HG02870 (cell line): Measurements from ENCODE around the gene LAMA5.

Experiments
- ATAC-seq: cut with Tn5 transposase; IDR thresholded peaks from one replicate; pipeline ENCODE4 v1.9.1; 2021; ENCODE audit warnings: mild to moderate bottlenecking, moderate library complexity; ENCODE audit not compliant: unreplicated experiment

Gene LAMA5

DNA sequence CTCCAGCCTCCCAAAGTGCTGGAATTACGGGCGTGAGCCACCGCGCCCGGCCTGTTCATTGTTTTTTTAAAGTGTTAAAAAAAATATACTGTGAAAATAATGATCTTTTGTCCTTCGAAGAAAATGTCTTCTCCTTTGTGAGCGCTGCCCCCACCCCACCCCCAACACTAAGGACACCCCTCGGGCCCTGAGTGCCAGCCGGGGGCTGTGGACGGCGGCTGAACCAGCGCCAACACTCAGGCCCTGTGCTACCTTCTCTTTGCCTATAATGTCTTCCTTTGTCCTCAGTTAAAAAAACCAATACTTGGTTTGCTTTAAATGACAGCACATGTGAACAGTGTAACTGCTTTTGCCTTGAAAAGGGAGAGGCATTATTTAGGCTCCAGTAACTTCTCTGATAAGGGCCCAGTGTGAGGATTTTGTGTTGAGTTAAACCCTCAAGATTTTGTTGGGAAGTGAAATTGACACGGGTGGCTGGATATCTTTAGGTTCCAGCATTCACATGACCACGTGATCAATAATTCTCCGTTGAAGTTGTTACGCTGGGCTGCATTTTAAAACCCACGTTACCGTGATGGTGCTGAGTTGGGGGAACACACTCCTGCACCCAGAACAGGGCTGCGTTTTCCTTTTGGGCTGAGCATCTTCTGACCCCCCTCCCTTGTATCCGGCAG lies 73.9 kb downstream of the LAMA5 start:
- no peak for ATAC-seq

DNA sequence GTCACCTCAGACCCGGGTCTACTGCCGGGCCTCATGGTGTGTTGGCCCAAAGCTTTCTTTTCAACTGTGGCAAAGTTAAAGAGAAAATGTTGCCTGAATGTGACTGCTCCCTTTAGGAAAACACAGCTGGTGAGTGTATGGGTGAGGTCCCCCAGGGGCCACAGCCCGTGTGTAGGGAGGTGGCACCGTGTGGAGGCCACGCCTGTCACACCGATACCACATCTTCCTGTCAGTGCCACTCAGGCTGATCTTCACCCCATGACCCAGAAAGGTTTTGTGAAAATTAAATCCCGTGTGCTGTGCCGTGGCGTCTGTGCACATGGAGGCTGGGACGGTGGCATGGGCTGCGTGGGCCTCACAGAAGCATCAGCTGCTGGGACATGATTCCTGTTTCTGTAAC lies 75.0 kb downstream of the LAMA5 start:
- ATAC-seq = no peak

DNA sequence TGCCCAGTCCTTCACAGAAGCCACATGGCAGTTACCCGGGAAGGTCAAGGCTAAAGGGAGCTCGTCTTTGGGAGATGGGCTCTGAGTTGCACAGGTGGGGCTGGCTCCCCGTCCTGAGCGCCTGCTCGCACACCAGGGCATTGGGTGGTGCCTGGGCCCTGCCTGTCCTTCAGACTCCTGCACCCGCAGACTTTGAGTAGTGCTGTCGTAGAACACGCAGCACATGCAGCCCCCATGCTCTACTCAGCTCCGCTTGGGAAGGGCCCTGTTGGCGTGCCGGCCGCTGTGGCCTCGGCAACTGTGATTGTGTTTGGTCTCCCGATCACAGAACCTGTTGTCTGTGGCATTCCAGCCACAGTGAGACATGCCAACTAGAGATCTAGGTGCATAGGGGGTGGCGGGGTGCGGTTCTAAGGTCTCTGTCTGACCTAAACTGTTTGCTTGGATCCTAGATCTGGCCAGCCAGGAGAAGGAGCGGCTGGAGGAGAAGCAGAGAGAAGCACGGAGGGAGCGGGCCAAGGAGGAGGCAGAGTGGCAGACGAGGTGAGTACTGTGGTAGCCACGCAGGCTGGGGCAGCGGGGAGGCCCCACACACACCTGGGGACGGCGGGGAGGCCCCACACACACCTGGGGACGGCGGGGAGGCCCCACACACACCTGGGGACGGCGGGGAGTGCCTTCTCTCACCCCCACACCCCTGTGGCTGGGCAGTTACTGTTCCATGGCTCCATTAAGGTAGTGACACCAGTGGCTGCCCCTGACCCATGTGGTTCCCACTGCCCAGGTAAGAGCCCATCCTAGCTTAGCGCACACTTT lies 75.7 kb downstream of the LAMA5 start:
- ATAC-seq = no peak

DNA sequence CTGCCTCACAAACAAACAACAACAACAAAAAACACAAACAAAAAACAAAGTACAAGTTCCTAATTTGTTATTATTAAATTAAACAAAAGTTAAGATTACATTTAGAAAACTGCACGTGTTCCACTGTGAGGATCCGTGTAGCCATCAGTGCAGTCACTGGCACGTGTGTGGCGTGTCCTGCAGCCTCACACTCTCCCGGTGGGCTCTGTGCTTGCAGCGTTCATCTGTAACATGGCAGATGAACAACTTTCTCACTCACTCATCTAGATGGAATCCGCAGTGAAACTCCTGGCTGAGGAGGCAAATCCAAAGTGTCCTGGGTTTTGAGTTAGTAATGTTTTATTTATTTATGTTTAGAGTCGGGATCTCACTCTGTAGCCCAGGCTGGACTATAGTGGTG lies 77.2 kb downstream of the LAMA5 start:
- no peak for ATAC-seq

GRCh38 chr20:62289131-62289530 lies 78.0 kb downstream of the LAMA5 start:
- ATAC-seq = no peak

DNA sequence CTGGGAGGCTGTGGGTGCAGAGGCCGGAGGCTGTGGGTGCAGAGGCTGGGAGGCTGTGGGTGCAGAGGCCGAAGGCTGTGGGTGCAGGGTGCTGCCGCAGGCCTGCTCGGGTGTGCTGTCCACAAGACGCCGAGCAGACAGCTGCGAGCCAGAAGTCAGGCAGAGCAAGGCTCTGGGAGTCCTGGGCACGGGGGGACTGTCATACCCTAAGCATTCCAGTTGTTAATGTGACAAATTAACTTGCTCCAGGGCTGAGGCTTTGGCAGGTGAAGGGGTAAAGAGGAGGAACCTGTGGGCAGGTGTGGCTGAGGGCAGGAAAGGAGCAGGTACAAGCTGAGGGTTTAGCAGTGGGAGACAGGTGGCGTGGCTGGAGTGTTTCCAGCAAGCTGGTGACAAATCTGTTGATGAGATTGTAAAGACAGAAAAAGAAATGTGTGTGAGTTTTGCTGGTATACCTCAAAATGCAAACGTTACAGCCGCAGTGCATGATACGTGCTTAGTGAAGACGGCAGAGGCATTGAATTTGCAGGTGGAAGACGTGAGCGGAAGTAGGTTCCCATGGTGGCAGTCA lies 78.5 kb downstream of the LAMA5 start:
- ATAC-seq = no peak

GRCh38 chr20:62287759-62288534 lies 79.2 kb downstream of the LAMA5 start:
- no peak for ATAC-seq

- ATAC-seq = no peak
These were observed 80.0 kb downstream of the LAMA5 start for GRCh38 chr20:62287129-62287528.

DNA sequence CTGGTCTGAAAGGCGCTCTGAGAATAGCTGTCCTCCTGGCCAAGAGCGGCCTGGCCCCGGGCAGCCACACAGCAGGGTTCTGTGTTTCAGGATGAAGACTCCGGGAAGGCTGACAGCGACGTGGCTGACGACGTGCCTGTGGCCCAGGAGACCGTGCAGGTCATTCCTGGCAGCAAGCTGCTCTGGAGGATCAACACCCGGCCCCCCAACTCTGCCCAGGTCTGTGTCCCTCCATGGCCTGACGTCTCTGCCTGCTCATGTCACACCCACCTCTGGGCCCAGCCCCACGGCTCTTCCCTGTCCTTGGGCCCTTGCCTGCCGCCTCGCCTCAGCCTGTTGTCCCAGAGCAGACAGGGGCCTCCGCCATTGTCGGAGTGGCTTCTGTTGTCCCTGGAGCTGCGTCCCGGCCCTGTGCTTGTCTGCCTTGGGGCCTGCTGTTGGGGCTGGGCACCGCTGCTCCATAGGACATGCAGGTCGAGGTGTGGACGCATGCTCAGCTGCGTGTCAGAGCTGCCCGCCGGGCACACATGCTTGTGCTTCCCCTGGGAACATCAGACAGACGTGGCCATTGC lies 80.5 kb downstream of the LAMA5 start:
- ATAC-seq = no peak

GRCh38 chr20:62285722-62286121 lies 81.4 kb downstream of the LAMA5 start:
- no peak for ATAC-seq

- no peak for ATAC-seq
These were observed 82.0 kb downstream of the LAMA5 start for GRCh38 chr20:62285151-62285550.

DNA sequence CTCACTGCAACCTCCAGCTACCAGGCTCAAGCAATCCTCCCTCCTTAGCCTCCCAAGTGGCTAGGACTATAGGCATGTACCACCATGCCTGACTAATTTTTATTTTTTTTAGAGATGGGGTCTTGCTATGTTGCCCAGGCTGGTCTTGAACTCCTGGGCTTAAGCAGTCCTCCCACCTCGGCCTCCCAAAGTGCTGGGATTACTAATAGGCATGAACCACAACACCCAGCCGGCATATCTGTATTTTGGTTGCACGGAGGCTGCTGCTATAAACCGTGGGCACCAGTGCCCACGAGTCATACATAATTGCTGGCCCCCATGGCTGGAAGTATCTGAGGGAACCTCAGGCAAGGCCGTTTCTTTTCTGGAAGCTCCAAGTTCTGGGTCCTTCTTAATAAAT lies 82.7 kb downstream of the LAMA5 start:
- ATAC-seq = no peak

DNA sequence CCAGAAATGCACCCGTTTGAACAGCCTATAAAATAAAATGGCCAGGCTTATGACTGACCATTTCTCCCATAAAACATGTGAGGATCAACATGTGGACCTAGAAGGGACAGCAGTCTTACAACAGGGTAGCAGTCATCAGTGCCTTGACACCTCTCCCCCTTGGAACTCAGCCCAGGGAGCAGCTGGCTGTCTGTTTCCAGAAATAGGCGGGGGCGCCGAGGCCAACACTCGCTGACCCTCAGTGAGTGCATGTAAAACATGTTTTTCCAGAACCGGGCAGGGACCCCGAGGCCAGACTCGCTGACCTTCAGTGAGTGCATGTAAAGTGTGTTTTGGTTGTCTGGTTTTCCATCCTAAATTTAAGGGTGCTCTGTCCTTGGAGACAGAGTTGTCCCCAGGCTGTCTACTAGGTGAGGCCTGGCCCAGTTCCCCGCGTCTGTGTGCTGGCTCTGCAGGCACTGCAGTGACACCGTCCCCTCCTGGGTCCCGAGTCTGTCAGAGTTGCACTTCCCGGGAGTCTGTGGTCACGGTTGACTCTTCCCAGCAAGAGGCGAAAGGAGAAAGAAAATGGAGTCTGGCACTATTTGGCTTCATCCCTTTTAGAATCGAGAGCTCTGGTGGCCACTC lies 84.1 kb downstream of the LAMA5 start:
- no peak for ATAC-seq

- ATAC-seq = no peak
These were observed 85.0 kb downstream of the LAMA5 start for GRCh38 chr20:62282103-62282502.

GRCh38 chr20:62281161-62281933 lies 85.8 kb downstream of the LAMA5 start:
- ATAC-seq = no peak

DNA sequence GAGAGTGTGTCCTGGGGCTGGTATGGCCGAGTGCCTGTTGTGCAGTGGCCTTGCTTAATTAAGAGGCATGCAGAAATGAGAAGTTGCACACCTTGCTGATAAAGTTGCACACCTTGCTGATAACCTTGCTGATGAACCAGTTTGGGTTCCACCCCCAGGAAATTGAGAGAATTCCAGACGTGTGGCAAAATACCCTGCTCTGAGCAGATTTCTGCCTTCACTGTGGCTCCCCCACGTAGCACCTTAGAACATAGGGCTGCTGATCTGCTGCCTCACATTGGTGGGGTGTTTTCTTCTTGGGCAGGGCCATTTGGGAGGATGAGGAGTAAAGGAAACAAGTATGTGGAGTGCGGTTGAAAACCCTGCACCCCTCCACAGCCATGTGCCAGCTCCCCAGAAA lies 86.8 kb downstream of the LAMA5 start:
- ATAC-seq = no peak

DNA sequence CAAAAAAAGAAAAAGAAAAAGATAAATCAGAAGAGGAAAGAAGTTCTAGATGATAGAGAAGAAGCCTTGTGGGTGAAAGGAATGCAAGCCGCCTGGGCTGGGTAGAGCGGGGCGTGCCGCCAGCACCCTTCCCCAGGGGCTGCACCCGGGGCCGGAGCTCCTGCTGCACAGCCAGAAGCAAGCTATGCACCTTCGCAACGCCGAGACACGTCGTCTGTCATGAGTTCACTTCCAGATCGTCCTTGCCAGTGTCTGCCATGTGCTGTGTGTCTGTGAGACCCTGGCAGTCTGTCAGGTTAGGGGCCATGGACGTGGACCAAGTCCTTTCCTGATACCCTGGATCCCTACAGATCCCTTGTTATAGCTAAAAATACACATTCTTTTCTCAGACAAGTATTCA lies 89.9 kb downstream of the LAMA5 start:
- ATAC-seq = no peak

GRCh38 chr20:62276439-62276838 lies 90.7 kb downstream of the LAMA5 start:
- ATAC-seq = no peak

DNA sequence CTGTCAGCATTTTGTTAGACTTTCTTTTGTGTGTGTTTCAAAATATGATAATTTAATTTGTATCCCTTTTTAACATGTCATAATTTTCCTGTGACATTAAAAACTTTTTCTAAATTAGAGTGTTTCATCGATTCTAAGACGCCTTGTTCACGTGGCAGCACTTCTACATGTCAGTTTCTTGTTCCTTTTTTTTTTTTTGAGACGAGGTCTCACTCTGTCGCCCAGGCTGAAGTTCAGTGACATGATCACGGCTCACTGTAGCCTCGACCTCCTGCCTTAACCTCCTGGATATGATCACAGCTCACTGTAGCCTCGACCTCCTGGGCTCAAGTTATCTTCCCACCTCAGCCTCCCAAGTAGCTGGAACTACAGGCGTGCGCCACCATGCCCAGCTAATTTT lies 91.9 kb downstream of the LAMA5 start:
- no peak for ATAC-seq
